Measurements from ENCODE around the gene TRAF3IP1.

DNA sequence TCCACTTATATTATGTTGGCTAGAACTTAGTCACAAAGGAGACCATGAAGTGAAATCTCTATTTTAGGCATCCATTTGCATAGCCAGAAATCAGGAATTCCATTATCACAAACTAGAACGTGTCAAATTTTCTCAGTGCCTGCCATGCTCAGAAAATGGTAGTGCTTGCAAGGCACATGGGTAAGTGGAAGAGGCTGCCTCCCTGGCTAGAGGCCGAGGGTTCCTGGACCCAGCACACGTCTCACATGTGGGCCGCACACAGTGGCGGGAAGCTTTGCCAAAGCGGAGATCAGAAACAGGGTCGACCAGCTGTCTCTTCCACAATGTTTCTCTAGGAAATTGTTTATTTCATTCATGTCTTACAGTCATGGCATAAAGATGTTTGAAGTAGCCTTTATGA lies 42.3 kb downstream of the TRAF3IP1 start:
- TF ChIP-seq BHLHE40 (IDR thresholded peaks at IDR 0.05; ENCODE audit: borderline replicate concordance) (no peak), SUZ12 (IDR thresholded peaks at IDR 0.05) (no peak), HDGF (IDR thresholded peaks at IDR 0.05; ENCODE audit: borderline replicate concordance) (no peak), ELF4 (IDR thresholded peaks at IDR 0.05) (no peak), SP1 (IDR thresholded peaks at IDR 0.05) (no peak), FOXK2 (IDR thresholded peaks at IDR 0.05) (no peak), FOXM1 (IDR thresholded peaks at IDR 0.05; ENCODE audit: borderline replicate concordance) (no peak), TARDBP (IDR thresholded peaks at IDR 0.05) (no peak), ARNT (IDR thresholded peaks at IDR 0.05) (no peak), PKNOX1 (IDR thresholded peaks at IDR 0.05) (no peak), FOXA1 (IDR thresholded peaks at IDR 0.05) (no peak)
